ENCODE results near the gene MPO. TPM values are rescaled to one million over a fixed set of nuclear protein-coding genes. Genes with fewer than 3 reads are reported as not detected.

Gene MPO
- total and polyA plus RNA-seq, 2 donors (not counting 1 experiment from before 2014, with no cell fraction given): 0.07 TPM; not detected in 1

DNA sequence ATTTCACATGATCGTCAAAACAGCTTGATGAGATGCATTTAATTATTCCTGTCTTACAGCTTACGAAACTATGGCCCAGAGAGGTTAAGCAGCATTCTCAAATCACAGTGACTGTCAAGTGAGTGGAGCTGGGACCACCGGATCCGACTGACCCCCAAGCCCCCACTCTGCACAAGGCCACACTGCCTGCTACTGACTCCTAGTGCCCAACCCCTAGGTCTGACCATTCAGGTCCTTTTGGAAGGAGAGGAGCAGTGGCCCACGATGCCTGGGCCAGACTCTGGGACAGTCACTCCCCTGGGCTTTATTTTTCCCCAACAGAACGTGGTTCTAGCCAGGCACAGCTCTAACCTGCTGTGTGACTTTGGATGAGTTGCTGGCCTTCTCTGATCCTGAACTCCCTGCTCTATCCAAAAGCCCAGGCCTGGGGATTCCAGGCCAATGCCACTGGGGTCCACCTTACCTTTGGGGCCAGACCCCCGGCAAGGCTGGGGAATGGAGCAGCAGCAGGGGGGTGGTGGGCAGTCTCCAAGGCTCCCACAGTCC lies 38.0 kb upstream of the MPO start:
- H3K79me2 ChIP-seq (ENCODE audit: control insufficient read depth, insufficient read depth, low read length): peaks cover 19% of the 10 kb centered on the region
- DNase-seq (no peak), ATAC-seq (ENCODE audit: low read depth) (no peak)
- TF ChIP-seq CTCF (IDR thresholded peaks at IDR 0.05) (no peak), EZH2 (IDR thresholded peaks at IDR 0.05; ENCODE audit: borderline replicate concordance, insufficient read depth, low read depth, low read length, poor library complexity, severe bottlenecking) (no peak)
- POLR2A ChIA-PET: interaction anchor here (1.2 to 5.5 kb wide), 6 partner anchors 8 to 33 kb away, joined by 4 to 46 read pairs (median 34); partner anchors contain the start of genes SUPT4H1 and TSPOAP1
- Mint-ChIP-seq H3K4me1 (peaks cover 18% of the 10 kb centered on the region), H3K9me3 (ENCODE audit: insufficient read depth) (no peaks in the 10 kb centered on the region), H3K4me3 (no peak overlapping the region), H3K27me3 (no peaks in the 10 kb centered on the region), H3K27ac (peak overlapping the region; percentile 69)
- no peak overlapping the region for H3K4me2 ChIP-seq (replicated peaks; ENCODE audit: low read depth, low read length, poor library complexity, severe bottlenecking)
- no peaks in the 10 kb centered on the region for H3K36me3 ChIP-seq (replicated peaks in 1 of 2; ENCODE audit: control extremely low read depth in 1 of 2, control insufficient read depth in 1 of 2, extremely low read depth in 1 of 2, insufficient read depth in 2 of 2, low read length in 1 of 2)
- no peak overlapping the region for H3K9ac ChIP-seq (ENCODE audit: low read length)
- H3K4me3 ChIP-seq (ENCODE audit: control extremely low read depth in 1 of 5, extremely low read depth in 1 of 5, insufficient read depth in 1 of 5, low read depth in 2 of 5, low read length in 4 of 5): no peak overlapping the region
- H3K4me1 ChIP-seq (ENCODE audit: control insufficient read depth in 2 of 2, insufficient read depth in 2 of 2, low read length in 2 of 2): peaks cover 11 to 13% of the 10 kb centered on the region in 2 donors
- CTCF ChIA-PET: interaction anchor here (1.2 to 17.9 kb wide), 17 partner anchors 8 to 686 kb away, joined by 3 to 587 read pairs (median 31); partner anchors contain the start of genes HSF5, RNF43, SUPT4H1 and TSPOAP1
- H2AFZ ChIP-seq (ENCODE audit: insufficient read depth, low read depth, low read length, poor library complexity, severe bottlenecking): no peak overlapping the region
- WGBS (ENCODE audit: insufficient coverage): 96% methylated on average over 7 of the region's 7 CpGs
- no peaks in the 10 kb centered on the region for H4K20me1 ChIP-seq (ENCODE audit: control insufficient read depth, insufficient read depth, low read length, poor library complexity, severe bottlenecking)
- H3K27ac ChIP-seq (ENCODE audit: low read length in 2 of 2): no peak overlapping the region
- no peaks in the 10 kb centered on the region for H3K27me3 ChIP-seq (replicated peaks in 1 of 4; ENCODE audit: control extremely low read depth in 1 of 4, control insufficient read depth in 3 of 4, insufficient read depth in 4 of 4, low read length in 3 of 4)
- intact Hi-C loops (cut with micrococcal nuclease): no loop called here
- H3K9me3 ChIP-seq (ENCODE audit: control extremely low read depth in 1 of 3, control insufficient read depth in 2 of 3, insufficient read depth in 1 of 3, low read length in 2 of 3): no peaks in the 10 kb centered on the region

GRCh38 chr17:58318065-58318481 lies 37.3 kb upstream of the MPO start:
- Mint-ChIP-seq H3K4me1 (peaks cover 14% of the 10 kb centered on the region), H3K9me3 (ENCODE audit: insufficient read depth) (no peaks in the 10 kb centered on the region), H3K4me3 (no peak overlapping the region), H3K27me3 (no peaks in the 10 kb centered on the region), H3K27ac (peak overlapping the region; percentile 96)
- no peaks in the 10 kb centered on the region for H4K20me1 ChIP-seq (ENCODE audit: control insufficient read depth, insufficient read depth, low read length, poor library complexity, severe bottlenecking)
- 100% methylated on average over 7 of the region's 9 CpGs for WGBS (ENCODE audit: insufficient coverage)
- ATAC-seq (ENCODE audit: low read depth) (no peak), DNase-seq (peak; percentile 20)
- H3K27me3 ChIP-seq (replicated peaks in 1 of 4; ENCODE audit: control extremely low read depth in 1 of 4, control insufficient read depth in 3 of 4, insufficient read depth in 4 of 4, low read length in 3 of 4): no peaks in the 10 kb centered on the region
- ChIA-PET POLR2A (interaction anchor here (0.5 to 5.5 kb wide), 11 partner anchors 9 to 170 kb away, joined by 3 to 46 read pairs (median 11); partner anchors contain the start of genes HSF5, RNF43, SUPT4H1 and TSPOAP1), CTCF (interaction anchor here (0.6 to 17.9 kb wide), 46 partner anchors 9 to 789 kb away, joined by 3 to 587 read pairs (median 8); partner anchors contain the start of genes HSF5, RNF43, SUPT4H1 and TRIM37)
- no peaks in the 10 kb centered on the region for H3K36me3 ChIP-seq (replicated peaks in 1 of 2; ENCODE audit: control extremely low read depth in 1 of 2, control insufficient read depth in 1 of 2, extremely low read depth in 1 of 2, insufficient read depth in 2 of 2, low read length in 1 of 2)
- intact Hi-C loops (cut with micrococcal nuclease): no loop called here
- H3K9me3 ChIP-seq (ENCODE audit: control extremely low read depth in 1 of 3, control insufficient read depth in 2 of 3, insufficient read depth in 1 of 3, low read length in 2 of 3): no peaks in the 10 kb centered on the region
- peaks cover 19% of the 10 kb centered on the region for H3K79me2 ChIP-seq (ENCODE audit: control insufficient read depth, insufficient read depth, low read length)
- no peak for TF ChIP-seq EZH2 (IDR thresholded peaks at IDR 0.05; ENCODE audit: borderline replicate concordance, insufficient read depth, low read depth, low read length, poor library complexity, severe bottlenecking)
- peak overlapping the region; percentile 48 for H2AFZ ChIP-seq (ENCODE audit: insufficient read depth, low read depth, low read length, poor library complexity, severe bottlenecking)
- no peak overlapping the region for H3K9ac ChIP-seq (ENCODE audit: low read length)
- H3K27ac ChIP-seq (ENCODE audit: low read length in 2 of 2): peak overlapping the region; percentile 53 to 76
- H3K4me2 ChIP-seq (replicated peaks; ENCODE audit: low read depth, low read length, poor library complexity, severe bottlenecking): peak overlapping the region; percentile 33
- H3K4me3 ChIP-seq (ENCODE audit: control extremely low read depth in 1 of 5, extremely low read depth in 1 of 5, insufficient read depth in 1 of 5, low read depth in 2 of 5, low read length in 4 of 5): no peak overlapping the region
- H3K4me1 ChIP-seq (ENCODE audit: control insufficient read depth in 2 of 2, insufficient read depth in 2 of 2, low read length in 2 of 2): peaks cover 11 to 12% of the 10 kb centered on the region in 2 donors
